CD14-positive monocyte (primary cell): ENCODE results near the gene CELF2. TPM values are rescaled to one million over a fixed set of nuclear protein-coding genes. Genes with fewer than 3 reads are reported as not detected.

Experiments
- DNase-seq, 3 donors: peaks; one replicate each; pipeline ENCODE4 v3.0.0-alpha.2; 2011 to 2022
- H2AFZ ChIP-seq: 2 replicates; pipeline ENCODE4 v1.6.0; 2012; ENCODE audit warnings: mild to moderate bottlenecking, low read depth, low read length, inconsistent platforms; ENCODE audit not compliant: insufficient read depth, poor library complexity, severe bottlenecking
- H3K27ac ChIP-seq, 2 donors: 1 replicate in 1 of 2; 2 replicates in 1 of 2; pipeline ENCODE4 v1.5.1; 2012 to 2013; ENCODE audit warnings: low read length in 2 of 2, control low read depth in 1 of 2, inconsistent platforms in 1 of 2, low read depth in 1 of 2, mild to moderate bottlenecking in 1 of 2
- H3K27me3 ChIP-seq, 2 donors: one replicate each; pipeline versions ENCODE4 v1.6.0 to v1.6.1; 2011 to 2013; ENCODE audit warnings: low read length in 2 of 2; ENCODE audit not compliant: control insufficient read depth in 2 of 2, insufficient read depth in 2 of 2
- H3K36me3 ChIP-seq, 2 donors: replicated peaks in 1 of 2; 1 replicate in 1 of 2; 2 replicates in 1 of 2; pipeline versions ENCODE4 v1.5.1 to v1.6.1; 2012 to 2013; ENCODE audit warnings: low read length in 2 of 2, control low read depth in 1 of 2, inconsistent platforms in 1 of 2, mild to moderate bottlenecking in 1 of 2; ENCODE audit not compliant: insufficient read depth in 2 of 2, control insufficient read depth in 1 of 2
- H3K4me1 ChIP-seq, 2 donors: 1 replicate in 1 of 2; 2 replicates in 1 of 2; pipeline versions ENCODE4 v1.5.1 to v1.6.1; 2012 to 2013; ENCODE audit warnings: low read length in 2 of 2, control low read depth in 1 of 2, inconsistent platforms in 1 of 2, mild to moderate bottlenecking in 1 of 2, moderate library complexity in 1 of 2; ENCODE audit not compliant: insufficient read depth in 2 of 2, control insufficient read depth in 1 of 2
- H3K4me2 ChIP-seq: replicated peaks from 2 replicates; pipeline ENCODE3; 2012; ENCODE audit warnings: low read length, moderate library complexity, mild to moderate bottlenecking; ENCODE audit not compliant: poor library complexity, severe bottlenecking; ENCODE audit errors: extremely low read depth
- H3K4me3 ChIP-seq, 3 experiments: fragments of 200-600 bp in 1 of 3; sonication (generic) in 1 of 3; replicated peaks in 1 of 3; 1 replicate in 2 of 3; 2 replicates in 1 of 3; pipeline ENCODE4 v1.5.1; 2011 to 2013; ENCODE audit warnings: low read length in 3 of 3, mild to moderate bottlenecking in 3 of 3, control low read depth in 2 of 3, low read depth in 2 of 3, inconsistent platforms in 1 of 3, moderate library complexity in 1 of 3
- H3K79me2 ChIP-seq: 2 replicates; pipeline ENCODE4 v1.6.0; 2012; ENCODE audit warnings: mild to moderate bottlenecking, control low read depth, inconsistent platforms, low read length, moderate library complexity; ENCODE audit not compliant: insufficient read depth
- H3K9ac ChIP-seq: 2 replicates; pipeline ENCODE4 v1.6.0; 2017; ENCODE audit warnings: low read length, mild to moderate bottlenecking; ENCODE audit not compliant: insufficient read depth, poor library complexity, severe bottlenecking
- H3K9me3 ChIP-seq, 2 donors: replicated peaks in 1 of 2; 1 replicate in 1 of 2; 2 replicates in 1 of 2; pipeline versions ENCODE4 v1.5.1 to v1.6.1; 2012 to 2013; ENCODE audit warnings: low read length in 2 of 2, control low read depth in 1 of 2; ENCODE audit not compliant: control insufficient read depth in 1 of 2, insufficient read depth in 1 of 2
- H4K20me1 ChIP-seq: 2 replicates; pipeline ENCODE4 v1.6.0; 2012; ENCODE audit warnings: mild to moderate bottlenecking, low read length, control low read depth, moderate library complexity; ENCODE audit not compliant: insufficient read depth
- H3K27ac Mint-ChIP-seq, 7 donors: one replicate each; pipeline ENCODE4 v1.8.0; 2020; ENCODE audit warnings: mild to moderate bottlenecking in 7 of 7, mixed read lengths in 7 of 7, moderate library complexity in 6 of 7, inconsistent platforms in 2 of 7
- H3K27me3 Mint-ChIP-seq, 3 donors: one replicate each; pipeline ENCODE4 v1.8.0; 2021 to 2022; ENCODE audit warnings: low read depth in 3 of 3, mild to moderate bottlenecking in 3 of 3, mixed read lengths in 3 of 3, moderate library complexity in 3 of 3, inconsistent platforms in 1 of 3
- H3K36me3 Mint-ChIP-seq, 2 donors: one replicate each; pipeline ENCODE4 v1.8.0; 2020; ENCODE audit warnings: mixed read lengths in 2 of 2, inconsistent platforms in 1 of 2, mild to moderate bottlenecking in 1 of 2
- H3K4me1 Mint-ChIP-seq: one replicate; pipeline ENCODE4 v1.8.0; 2020; ENCODE audit warnings: mild to moderate bottlenecking, mixed read lengths
- H3K4me3 Mint-ChIP-seq, 2 donors: one replicate each; pipeline ENCODE4 v1.8.0; 2020; ENCODE audit warnings: mild to moderate bottlenecking in 2 of 2, mixed read lengths in 2 of 2, moderate library complexity in 1 of 2
- H3K9me3 Mint-ChIP-seq, 7 donors: one replicate each; pipeline ENCODE4 v1.8.0; 2020 to 2022; ENCODE audit warnings: mixed read lengths in 7 of 7, mild to moderate bottlenecking in 6 of 7, moderate library complexity in 6 of 7, inconsistent platforms in 2 of 7
- WGBS: methylation state at CpG from one replicate; pipeline ENCODE4 v1.1.5; 2013; ENCODE audit warnings: missing lambda C conversion rate; ENCODE audit not compliant: insufficient coverage; 5-methylcytosine and 5-hydroxymethylcytosine counted together
- intact Hi-C, 2 donors: fragments of 100-400 bp; cut with micrococcal nuclease; formaldehyde crosslinking; loops; one replicate each; pipeline versions ENCODE4 v1.15.0 to v1.15.1; 2023
- polyA plus RNA-seq, 3 donors: library from polyadenylated mRNA; depleted of rRNA in 1 of 3; unstranded in 2 of 3; stranded (reverse) in 1 of 3; fragments of 300-500 nt in 2 of 3; fragments of >200 nt in 1 of 3; fragmentation: Illumina TruSeq in 2 of 3; gene quantifications; 1 replicate in 2 of 3; 2 replicates in 1 of 3; pipeline ENCODE4 v1.2.3, GENCODE V29; 2012 to 2021
- TF ChIP-seq, protein P1 (sequence below): fragments of 200-600 bp; IDR thresholded peaks from one replicate; pipeline ENCODE4 v1.8.0; 2022; ENCODE audit warnings: antibody characterized with exemption, mild to moderate bottlenecking

Gene CELF2
- polyA plus RNA-seq, 3 donors: 53.5 to 93.3 (median 80.5) TPM

DNA sequence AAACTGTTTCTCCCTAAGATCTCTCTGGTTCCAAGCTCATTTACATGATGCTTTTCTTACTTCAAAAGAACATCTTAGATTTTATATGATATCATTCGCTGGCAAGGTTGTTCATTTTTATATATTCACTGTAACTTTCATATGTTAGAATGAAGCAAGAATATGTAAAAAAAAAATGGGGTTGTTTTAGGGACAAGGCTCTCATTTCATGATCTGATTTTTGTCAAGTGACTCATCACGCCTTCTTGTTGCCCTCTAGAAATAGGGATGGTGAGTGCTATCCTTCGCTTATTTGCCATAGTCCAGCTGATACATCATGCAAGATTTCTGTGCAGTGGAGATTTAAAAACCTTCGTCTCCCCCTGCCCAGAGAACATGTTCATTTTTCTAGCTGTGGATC lies 14.0 kb upstream of the CELF2 start:
- intact Hi-C loops: no loop called here
- Mint-ChIP-seq H3K27ac (no peak overlapping the region), H3K9me3 (peaks cover 0 to 5% (median 3%) of the 10 kb centered on the region in 7 donors), H3K4me1 (no peaks in the 10 kb centered on the region), H3K36me3 (no peaks in the 10 kb centered on the region), H3K27me3 (peaks cover 0 to 21% (median 15%) of the 10 kb centered on the region in 3 donors), H3K4me3 (no peak overlapping the region)
- 100% methylated on average over 1 of the region's 4 CpGs for WGBS
- Histone ChIP-seq H3K9ac (no peak overlapping the region), H3K4me3 (no peak overlapping the region), H4K20me1 (no peaks in the 10 kb centered on the region), H2AFZ (no peak overlapping the region), H3K27me3 (peaks cover 4% of the 10 kb centered on the region in 2 donors), H3K4me2 (no peak overlapping the region), H3K36me3 (no peaks in the 10 kb centered on the region), H3K27ac (no peak overlapping the region), H3K9me3 (peaks cover 0 to 3% of the 10 kb centered on the region in 2 donors), H3K79me2 (no peaks in the 10 kb centered on the region), H3K4me1 (no peaks in the 10 kb centered on the region)
- DNase-seq: no peak
- TF ChIP-seq, protein P1, sequence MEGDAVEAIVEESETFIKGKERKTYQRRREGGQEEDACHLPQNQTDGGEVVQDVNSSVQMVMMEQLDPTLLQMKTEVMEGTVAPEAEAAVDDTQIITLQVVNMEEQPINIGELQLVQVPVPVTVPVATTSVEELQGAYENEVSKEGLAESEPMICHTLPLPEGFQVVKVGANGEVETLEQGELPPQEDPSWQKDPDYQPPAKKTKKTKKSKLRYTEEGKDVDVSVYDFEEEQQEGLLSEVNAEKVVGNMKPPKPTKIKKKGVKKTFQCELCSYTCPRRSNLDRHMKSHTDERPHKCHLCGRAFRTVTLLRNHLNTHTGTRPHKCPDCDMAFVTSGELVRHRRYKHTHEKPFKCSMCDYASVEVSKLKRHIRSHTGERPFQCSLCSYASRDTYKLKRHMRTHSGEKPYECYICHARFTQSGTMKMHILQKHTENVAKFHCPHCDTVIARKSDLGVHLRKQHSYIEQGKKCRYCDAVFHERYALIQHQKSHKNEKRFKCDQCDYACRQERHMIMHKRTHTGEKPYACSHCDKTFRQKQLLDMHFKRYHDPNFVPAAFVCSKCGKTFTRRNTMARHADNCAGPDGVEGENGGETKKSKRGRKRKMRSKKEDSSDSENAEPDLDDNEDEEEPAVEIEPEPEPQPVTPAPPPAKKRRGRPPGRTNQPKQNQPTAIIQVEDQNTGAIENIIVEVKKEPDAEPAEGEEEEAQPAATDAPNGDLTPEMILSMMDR: no peak

DNA sequence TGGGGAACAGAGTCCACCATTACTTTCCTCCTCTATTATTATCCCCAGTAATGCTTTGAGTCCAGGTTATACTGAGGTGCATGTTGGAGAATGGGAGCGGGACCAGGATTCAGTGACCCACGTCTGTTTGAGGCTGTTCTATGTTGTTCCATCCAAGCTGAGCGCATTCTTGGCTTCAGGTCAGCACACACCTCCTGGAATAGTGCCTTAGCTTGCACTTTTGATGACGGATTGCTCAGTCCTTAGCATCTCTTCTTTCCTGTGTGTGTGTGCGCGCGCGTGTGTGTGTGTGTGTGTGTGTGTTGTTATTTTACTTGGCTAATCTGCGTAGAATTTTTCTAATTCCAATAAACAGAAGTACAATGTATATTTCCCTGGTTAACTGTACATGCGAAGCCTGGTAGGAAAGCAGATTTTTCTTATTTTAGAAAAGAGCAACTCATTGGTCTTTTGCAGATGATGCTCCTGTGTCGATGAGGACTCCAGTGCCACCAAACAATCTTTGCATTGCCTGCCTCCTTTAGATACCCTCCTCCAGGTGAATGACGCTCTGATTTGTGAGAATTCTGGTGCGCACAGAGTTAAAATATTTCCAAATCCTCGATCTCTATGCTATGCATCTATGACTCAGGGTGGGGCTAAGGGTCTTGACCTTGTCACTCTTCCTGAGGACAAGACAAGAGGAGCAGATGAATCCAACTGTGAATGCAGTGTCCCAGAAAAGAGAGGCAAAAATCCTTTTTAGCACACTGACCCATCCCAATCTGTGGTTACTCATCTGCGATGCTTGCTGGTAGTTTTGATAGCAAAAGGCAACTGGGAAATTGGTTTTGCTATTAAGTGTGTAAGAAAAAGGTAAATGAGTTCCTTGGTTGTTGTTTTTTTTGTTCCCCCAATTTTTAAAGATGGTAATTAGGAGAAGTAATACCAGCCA lies 13.3 kb upstream of the CELF2 start:
- H3K27me3 Mint-ChIP-seq: peaks cover 0 to 24% (median 21%) of the 10 kb centered on the region in 3 donors
- no peaks in the 10 kb centered on the region for H3K36me3 Mint-ChIP-seq

More for the DNA sequence above, 13.3 kb upstream of the CELF2 start:
- no peak overlapping the region for H3K27ac Mint-ChIP-seq
- Histone ChIP-seq H3K4me1 (no peaks in the 10 kb centered on the region), H3K27me3 (peaks cover 4 to 6% of the 10 kb centered on the region in 2 donors), H3K27ac (no peak overlapping the region), H3K36me3 (no peaks in the 10 kb centered on the region), H3K9ac (no peak overlapping the region), H4K20me1 (no peaks in the 10 kb centered on the region), H3K9me3 (peaks cover 0 to 3% of the 10 kb centered on the region in 2 donors), H3K4me2 (no peak overlapping the region), H3K79me2 (no peaks in the 10 kb centered on the region), H2AFZ (no peak overlapping the region), H3K4me3 (no peak overlapping the region)
- H3K9me3 Mint-ChIP-seq: peaks cover 0 to 5% (median 3%) of the 10 kb centered on the region in 7 donors
- 94% methylated on average over 6 of the region's 15 CpGs for WGBS
- intact Hi-C loops: no loop called here
- no peak for DNase-seq
- TF ChIP-seq, protein P1: no peak
- no peak overlapping the region for H3K4me3 Mint-ChIP-seq
- H3K4me1 Mint-ChIP-seq: no peaks in the 10 kb centered on the region
